AG20443 (cell line): ENCODE results near the gene CDYL.

ENCODE experiments used
- DNase-seq: peaks from one replicate; pipeline ENCODE4 v3.0.0; 2012; ENCODE audit warnings: low spot score, mixed read lengths

The CDYL gene

GRCh38 chr6:4774715-4775493 is 1.3 kb upstream of the CDYL start:
- peak; percentile 38 for DNase-seq

- peak; percentile 90 for DNase-seq
These were observed 592 bp upstream of the CDYL start for GRCh38 chr6:4775494-4776130.

GRCh38 chr6:4776493-4777393 is 539 bp downstream of the CDYL start:
- DNase-seq: peak; percentile 33

GRCh38 chr6:4777394-4777935 is 1.3 kb downstream of the CDYL start:
- no peak for DNase-seq

GRCh38 chr6:4778086-4778485 is 1.9 kb downstream of the CDYL start:
- DNase-seq: no peak

- no peak for DNase-seq
These were observed 4.2 kb downstream of the CDYL start for GRCh38 chr6:4780360-4780812.

- no peak for DNase-seq
These were observed 5.2 kb downstream of the CDYL start for GRCh38 chr6:4781426-4781825.

- DNase-seq: no peak
These were observed 5.9 kb downstream of the CDYL start for GRCh38 chr6:4781967-4782575.

- no peak for DNase-seq
These were observed 10.8 kb downstream of the CDYL start for GRCh38 chr6:4786996-4787395.

GRCh38 chr6:4788482-4788881 is 12.3 kb downstream of the CDYL start:
- no peak for DNase-seq

GRCh38 chr6:4788953-4789584 is 12.9 kb downstream of the CDYL start:
- DNase-seq: no peak

- DNase-seq: no peak
These were observed 14.1 kb downstream of the CDYL start for GRCh38 chr6:4790158-4790899.

GRCh38 chr6:4794140-4794707 is 18.0 kb downstream of the CDYL start:
- DNase-seq: no peak

- no peak for DNase-seq
These were observed 21.4 kb downstream of the CDYL start for GRCh38 chr6:4797587-4797986.

GRCh38 chr6:4799912-4800311 is 23.7 kb downstream of the CDYL start:
- no peak for DNase-seq

GRCh38 chr6:4800662-4801061 is 24.5 kb downstream of the CDYL start:
- DNase-seq: no peak

GRCh38 chr6:4801491-4802110 is 25.4 kb downstream of the CDYL start:
- no peak for DNase-seq

GRCh38 chr6:4802312-4802935 is 26.2 kb downstream of the CDYL start:
- DNase-seq: no peak

- no peak for DNase-seq
These were observed 27.1 kb downstream of the CDYL start for GRCh38 chr6:4803343-4803744.
